GM23338 (cell line): ENCODE data around the gene IMMP2L. TPM values are rescaled to one million over a fixed set of nuclear protein-coding genes. Genes with fewer than 3 reads are reported as not detected.

Source experiments
- ATAC-seq: fragments of 200-7000 bp; cut with Tn5 transposase; 3 replicates; pipeline ENCODE4 v1.9.1; 2020
- DNase-seq: peaks from one replicate; pipeline ENCODE4 v3.0.0-alpha.2; 2015; ENCODE audit warnings: low spot score
- H2AFZ ChIP-seq: fragments of 200-600 bp; sonication (generic); 2 replicates; pipeline ENCODE4 v1.8.0; 2016; ENCODE audit warnings: antibody characterized with exemption, mild to moderate bottlenecking, moderate library complexity
- H3F3A ChIP-seq: fragments of 200-600 bp; sonication (generic); replicated peaks from 2 replicates; pipeline ENCODE4 v1.8.0; 2017; ENCODE audit warnings: antibody characterized with exemption, mixed run types, low read depth
- H3K27ac ChIP-seq: fragments of 200-600 bp; sonication (generic); 2 replicates; pipeline ENCODE4 v1.6.1; 2016; ENCODE audit warnings: low read depth
- H3K27me3 ChIP-seq: fragments of 200-600 bp; sonication (generic); 2 replicates; pipeline ENCODE4 v1.8.0; 2016; ENCODE audit warnings: mild to moderate bottlenecking, mixed run types, moderate library complexity; ENCODE audit not compliant: insufficient read depth
- H3K36me3 ChIP-seq: fragments of 200-600 bp; sonication (generic); 2 replicates; pipeline ENCODE4 v1.8.0; 2016; ENCODE audit warnings: mild to moderate bottlenecking; ENCODE audit not compliant: insufficient read depth
- H3K4me1 ChIP-seq: fragments of 200-600 bp; sonication (generic); 2 replicates; pipeline ENCODE4 v1.8.0; 2016; ENCODE audit warnings: mild to moderate bottlenecking, moderate library complexity; ENCODE audit not compliant: insufficient read depth
- H3K4me2 ChIP-seq: fragments of 200-600 bp; sonication (generic); 2 replicates; pipeline ENCODE4 v1.7.1; 2017; ENCODE audit warnings: mixed run types
- H3K4me3 ChIP-seq: fragments of 200-600 bp; sonication (generic); 2 replicates; pipeline ENCODE4 v1.6.1; 2016; ENCODE audit warnings: mixed run types
- H3K79me2 ChIP-seq: fragments of 200-600 bp; sonication (generic); replicated peaks from 2 replicates; pipeline ENCODE4 v1.8.0; 2017; ENCODE audit warnings: mild to moderate bottlenecking; ENCODE audit not compliant: insufficient read depth
- H3K9me2 ChIP-seq: fragments of 200-600 bp; sonication (generic); 2 replicates; pipeline ENCODE4 v1.8.0; 2017; ENCODE audit not compliant: insufficient read depth
- H4K20me1 ChIP-seq: fragments of 200-600 bp; sonication (generic); replicated peaks from 2 replicates; pipeline ENCODE4 v1.8.0; 2017; ENCODE audit warnings: mild to moderate bottlenecking; ENCODE audit not compliant: insufficient read depth
- H3K27ac Mint-ChIP-seq: 2 replicates; pipeline ENCODE4 v1.8.0; 2020; ENCODE audit warnings: inconsistent platforms, mild to moderate bottlenecking, moderate library complexity, mixed read lengths
- H3K27me3 Mint-ChIP-seq: 3 replicates; pipeline ENCODE4 v1.8.0; 2022; ENCODE audit warnings: low read depth, mild to moderate bottlenecking, moderate library complexity, mixed read lengths, inconsistent platforms; ENCODE audit not compliant: insufficient read depth, poor library complexity
- H3K36me3 Mint-ChIP-seq: 3 replicates; pipeline ENCODE4 v1.8.0; 2021; ENCODE audit warnings: low read depth, mild to moderate bottlenecking, inconsistent platforms, moderate library complexity, mixed read lengths
- H3K4me1 Mint-ChIP-seq: 3 replicates; pipeline ENCODE4 v1.8.0; 2020; ENCODE audit warnings: mild to moderate bottlenecking, inconsistent platforms, mixed read lengths
- H3K4me3 Mint-ChIP-seq: 3 replicates; pipeline ENCODE4 v1.8.0; 2021; ENCODE audit warnings: moderate library complexity, mild to moderate bottlenecking, inconsistent platforms, mixed read lengths
- H3K9me3 Mint-ChIP-seq: 3 replicates; pipeline ENCODE4 v1.8.0; 2020; ENCODE audit warnings: moderate library complexity, mild to moderate bottlenecking, inconsistent platforms, mixed read lengths
- CREB1 ChIP-seq: fragments of 250-450 bp; sonication (Bioruptor Pico); IDR thresholded peaks from 2 replicates; pipeline ENCODE4 v1.5.0; 2020; ENCODE audit warnings: low read depth, mild to moderate bottlenecking, moderate library complexity
- CTCF ChIP-seq, 2 experiments: fragments of 200-600 bp in 1 of 2; sonication (generic) in 1 of 2; conservative IDR thresholded peaks; 2 replicates each; pipeline versions ENCODE4 v1.5.1 to v1.6.1; 2016 to 2017; ENCODE audit warnings: antibody characterized with exemption in 2 of 2, low read depth in 2 of 2, mild to moderate bottlenecking in 2 of 2, moderate library complexity in 1 of 2
- EZH2 ChIP-seq: fragments of 200-600 bp; sonication (generic); IDR thresholded peaks from one replicate; pipeline ENCODE4 v1.8.0; 2017; ENCODE audit warnings: antibody characterized with exemption, mild to moderate bottlenecking, low read depth; ENCODE audit not compliant: unreplicated experiment
- EZH2phosphoT487 ChIP-seq: fragments of 200-600 bp; sonication (generic); IDR thresholded peaks from one replicate; pipeline ENCODE4 v1.8.1; 2018; ENCODE audit warnings: antibody characterized with exemption; ENCODE audit not compliant: unreplicated experiment
- JUNB ChIP-seq: IDR thresholded peaks from one replicate; pipeline ENCODE4 v1.6.1; 2016; ENCODE audit warnings: antibody characterized with exemption; ENCODE audit not compliant: unreplicated experiment
- NANOG ChIP-seq: IDR thresholded peaks from 2 replicates; pipeline ENCODE4 v1.6.1; 2016; ENCODE audit warnings: antibody characterized with exemption, borderline replicate concordance
- POLR2AphosphoS5 ChIP-seq: IDR thresholded peaks from 2 replicates; pipeline ENCODE4 v1.6.1; 2016; ENCODE audit warnings: antibody characterized with exemption, low read depth
- REST ChIP-seq: IDR thresholded peaks from one replicate; pipeline ENCODE4 v1.6.1; 2018; ENCODE audit warnings: antibody characterized with exemption; ENCODE audit not compliant: unreplicated experiment
- STAT1 ChIP-seq: IDR thresholded peaks from one replicate; pipeline ENCODE4 v1.6.1; 2016; ENCODE audit warnings: antibody characterized with exemption; ENCODE audit not compliant: unreplicated experiment
- ZNF114 ChIP-seq: fragments of 250-450 bp; sonication (Bioruptor Pico); IDR thresholded peaks from 2 replicates; pipeline ENCODE4 v1.5.0; 2020; ENCODE audit warnings: mild to moderate bottlenecking, moderate library complexity
- ZNF331 ChIP-seq: fragments of 250-450 bp; sonication (Bioruptor Pico); IDR thresholded peaks from 2 replicates; pipeline ENCODE4 v1.5.0; 2020; ENCODE audit warnings: low read depth, mild to moderate bottlenecking, moderate library complexity
- polyA plus RNA-seq: library from polyadenylated mRNA; unstranded; fragments of >200 nt; fragmentation: Nextera tagmentation; extraction: Ambion mirVana; gene quantifications from 2 replicates; pipeline ENCODE4 v1.2.1, GENCODE V29; 2016
- total RNA-seq: library from RNA; depleted of rRNA; stranded (reverse); fragments of >200 nt; shearing (Covaris generic); gene quantifications from 2 replicates; pipeline ENCODE4 v1.2.3, GENCODE V29; 2014
- TF ChIP-seq, protein P1 (sequence below): IDR thresholded peaks from 2 replicates; pipeline ENCODE4 v1.6.1; 2016; ENCODE audit warnings: antibody characterized with exemption
- TF ChIP-seq, protein P2 (sequence below): fragments of 250-450 bp; sonication (Bioruptor Pico); IDR thresholded peaks from 2 replicates; pipeline ENCODE4 v1.5.0; 2020; ENCODE audit warnings: mild to moderate bottlenecking, moderate library complexity

Gene IMMP2L
- total and polyA plus RNA-seq, 2 experiments from 2014 or later, result 7.3 to 14.0 TPM

- no peaks in the 10 kb centered on the region for H3K36me3 ChIP-seq
Measured at GRCh38 chr7:110766864-110767263, 795.4 kb downstream of the IMMP2L start.

More at GRCh38 chr7:110766864-110767263, 795.4 kb downstream of the IMMP2L start:
- H2AFZ ChIP-seq, result no peak overlapping the region
- no peaks in the 10 kb centered on the region for H3F3A ChIP-seq
- Mint-ChIP-seq H3K27me3 (no peaks in the 10 kb centered on the region), H3K4me1 (peaks cover 18% of the 10 kb centered on the region), H3K9me3 (no peaks in the 10 kb centered on the region), H3K36me3 (no peaks in the 10 kb centered on the region), H3K4me3 (no peak overlapping the region), H3K27ac (no peak overlapping the region)
- H3K9me2 ChIP-seq, result no peaks in the 10 kb centered on the region; the same call in 1 of the 2 replicates
- DNase-seq (peak; percentile 8), ATAC-seq (no peak)
- peaks cover 10% of the 10 kb centered on the region; the same call in 1 of the 2 replicates for H3K4me1 ChIP-seq
- H3K79me2 ChIP-seq, result no peaks in the 10 kb centered on the region
- H4K20me1 ChIP-seq, result no peaks in the 10 kb centered on the region
- H3K4me2 ChIP-seq, result no peak overlapping the region
- no peak overlapping the region for H3K27ac ChIP-seq
- H3K27me3 ChIP-seq, result no peaks in the 10 kb centered on the region
- TF ChIP-seq CTCF (conservative IDR thresholded peaks at IDR 0.05; ENCODE audit: low read depth in 2 of 2) (no peak), ZNF114 (CRISPR knock-in tag) (no peak), NANOG (no peak), EZH2 (no peak), REST (no peak), STAT1 (no peak), CREB1 (no peak), ZNF331 (CRISPR knock-in tag) (no peak), JUNB (no peak), POLR2AphosphoS5 (no peak), EZH2phosphoT487 (no peak)
- TF ChIP-seq, protein P1, sequence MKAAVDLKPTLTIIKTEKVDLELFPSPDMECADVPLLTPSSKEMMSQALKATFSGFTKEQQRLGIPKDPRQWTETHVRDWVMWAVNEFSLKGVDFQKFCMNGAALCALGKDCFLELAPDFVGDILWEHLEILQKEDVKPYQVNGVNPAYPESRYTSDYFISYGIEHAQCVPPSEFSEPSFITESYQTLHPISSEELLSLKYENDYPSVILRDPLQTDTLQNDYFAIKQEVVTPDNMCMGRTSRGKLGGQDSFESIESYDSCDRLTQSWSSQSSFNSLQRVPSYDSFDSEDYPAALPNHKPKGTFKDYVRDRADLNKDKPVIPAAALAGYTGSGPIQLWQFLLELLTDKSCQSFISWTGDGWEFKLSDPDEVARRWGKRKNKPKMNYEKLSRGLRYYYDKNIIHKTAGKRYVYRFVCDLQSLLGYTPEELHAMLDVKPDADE, result no peak
- TF ChIP-seq, protein P2, sequence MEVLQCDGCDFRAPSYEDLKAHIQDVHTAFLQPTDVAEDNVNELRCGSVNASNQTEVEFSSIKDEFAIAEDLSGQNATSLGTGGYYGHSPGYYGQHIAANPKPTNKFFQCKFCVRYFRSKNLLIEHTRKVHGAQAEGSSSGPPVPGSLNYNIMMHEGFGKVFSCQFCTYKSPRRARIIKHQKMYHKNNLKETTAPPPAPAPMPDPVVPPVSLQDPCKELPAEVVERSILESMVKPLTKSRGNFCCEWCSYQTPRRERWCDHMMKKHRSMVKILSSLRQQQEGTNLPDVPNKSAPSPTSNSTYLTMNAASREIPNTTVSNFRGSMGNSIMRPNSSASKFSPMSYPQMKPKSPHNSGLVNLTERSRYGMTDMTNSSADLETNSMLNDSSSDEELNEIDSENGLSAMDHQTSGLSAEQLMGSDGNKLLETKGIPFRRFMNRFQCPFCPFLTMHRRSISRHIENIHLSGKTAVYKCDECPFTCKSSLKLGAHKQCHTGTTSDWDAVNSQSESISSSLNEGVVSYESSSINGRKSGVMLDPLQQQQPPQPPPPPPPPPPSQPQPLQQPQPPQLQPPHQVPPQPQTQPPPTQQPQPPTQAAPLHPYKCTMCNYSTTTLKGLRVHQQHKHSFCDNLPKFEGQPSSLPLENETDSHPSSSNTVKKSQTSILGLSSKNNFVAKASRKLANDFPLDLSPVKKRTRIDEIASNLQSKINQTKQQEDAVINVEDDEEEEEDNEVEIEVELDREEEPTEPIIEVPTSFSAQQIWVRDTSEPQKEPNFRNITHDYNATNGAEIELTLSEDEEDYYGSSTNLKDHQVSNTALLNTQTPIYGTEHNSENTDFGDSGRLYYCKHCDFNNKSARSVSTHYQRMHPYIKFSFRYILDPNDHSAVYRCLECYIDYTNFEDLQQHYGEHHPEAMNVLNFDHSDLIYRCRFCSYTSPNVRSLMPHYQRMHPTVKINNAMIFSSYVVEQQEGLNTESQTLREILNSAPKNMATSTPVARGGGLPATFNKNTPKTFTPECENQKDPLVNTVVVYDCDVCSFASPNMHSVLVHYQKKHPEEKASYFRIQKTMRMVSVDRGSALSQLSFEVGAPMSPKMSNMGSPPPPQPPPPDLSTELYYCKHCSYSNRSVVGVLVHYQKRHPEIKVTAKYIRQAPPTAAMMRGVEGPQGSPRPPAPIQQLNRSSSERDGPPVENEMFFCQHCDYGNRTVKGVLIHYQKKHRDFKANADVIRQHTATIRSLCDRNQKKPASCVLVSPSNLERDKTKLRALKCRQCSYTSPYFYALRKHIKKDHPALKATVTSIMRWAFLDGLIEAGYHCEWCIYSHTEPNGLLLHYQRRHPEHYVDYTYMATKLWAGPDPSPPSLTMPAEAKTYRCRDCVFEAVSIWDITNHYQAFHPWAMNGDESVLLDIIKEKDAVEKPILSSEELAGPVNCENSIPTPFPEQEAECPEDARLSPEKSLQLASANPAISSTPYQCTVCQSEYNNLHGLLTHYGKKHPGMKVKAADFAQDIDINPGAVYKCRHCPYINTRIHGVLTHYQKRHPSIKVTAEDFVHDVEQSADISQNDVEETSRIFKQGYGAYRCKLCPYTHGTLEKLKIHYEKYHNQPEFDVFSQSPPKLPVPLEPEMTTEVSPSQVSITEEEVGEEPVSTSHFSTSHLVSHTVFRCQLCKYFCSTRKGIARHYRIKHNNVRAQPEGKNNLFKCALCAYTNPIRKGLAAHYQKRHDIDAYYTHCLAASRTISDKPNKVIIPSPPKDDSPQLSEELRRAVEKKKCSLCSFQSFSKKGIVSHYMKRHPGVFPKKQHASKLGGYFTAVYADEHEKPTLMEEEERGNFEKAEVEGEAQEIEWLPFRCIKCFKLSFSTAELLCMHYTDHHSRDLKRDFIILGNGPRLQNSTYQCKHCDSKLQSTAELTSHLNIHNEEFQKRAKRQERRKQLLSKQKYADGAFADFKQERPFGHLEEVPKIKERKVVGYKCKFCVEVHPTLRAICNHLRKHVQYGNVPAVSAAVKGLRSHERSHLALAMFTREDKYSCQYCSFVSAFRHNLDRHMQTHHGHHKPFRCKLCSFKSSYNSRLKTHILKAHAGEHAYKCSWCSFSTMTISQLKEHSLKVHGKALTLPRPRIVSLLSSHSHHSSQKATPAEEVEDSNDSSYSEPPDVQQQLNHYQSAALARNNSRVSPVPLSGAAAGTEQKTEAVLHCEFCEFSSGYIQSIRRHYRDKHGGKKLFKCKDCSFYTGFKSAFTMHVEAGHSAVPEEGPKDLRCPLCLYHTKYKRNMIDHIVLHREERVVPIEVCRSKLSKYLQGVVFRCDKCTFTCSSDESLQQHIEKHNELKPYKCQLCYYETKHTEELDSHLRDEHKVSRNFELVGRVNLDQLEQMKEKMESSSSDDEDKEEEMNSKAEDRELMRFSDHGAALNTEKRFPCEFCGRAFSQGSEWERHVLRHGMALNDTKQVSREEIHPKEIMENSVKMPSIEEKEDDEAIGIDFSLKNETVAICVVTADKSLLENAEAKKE (CRISPR knock-in tag), result no peak
- no peak overlapping the region for H3K4me3 ChIP-seq
